T-helper 2 cell (primary cell): Measurements from ENCODE around the gene GAS6.
A peak's percentile ranks its signal among the peaks of the same experiment; 100 is the strongest.
"Not testable (repeated sequence)": the region's sequence is repeated elsewhere in the genome, so short reads cannot be mapped to it uniquely, and the experiment has no call there.

Source experiments
- DNase-seq, 5 experiments: peaks; one replicate each; pipeline versions ENCODE4 v3.0.0 to v3.0.0-alpha.2; 2012 to 2022
- total RNA-seq, 2 donors: gene quantifications; one replicate each; lab custom pipeline; 2026; lab: John Stamatoyannopoulos, UW

Gene GAS6
- 3.4 to 5.1 reads per million in 2 donors for total RNA-seq

GRCh38 chr13:113863524-113864272 lies at the start of gene GAS6:
TSS of gene GAS6 (minus strand) at chr13:113864076. CDS start at chr13:113863920, 156 bp downstream.
- DNase-seq, result peak in 1 of 5 experiments; percentile 12

GRCh38 chr13:113913408-113913807 lies 49.5 kb upstream of the GAS6 start:
- not testable (repeated sequence) for DNase-seq

GRCh38 chr13:113912596-113912995 lies 48.7 kb upstream of the GAS6 start:
- peak in 1 of 5 experiments; percentile 32 for DNase-seq

- DNase-seq, result no peak
These were observed 44.0 kb upstream of the GAS6 start for GRCh38 chr13:113907635-113908617.

- DNase-seq, result no peak
These were observed 42.7 kb upstream of the GAS6 start for GRCh38 chr13:113906571-113906970.

- no peak for DNase-seq
These were observed 42.1 kb upstream of the GAS6 start for GRCh38 chr13:113905942-113906341.

- no peak for DNase-seq
These were observed 41.1 kb upstream of the GAS6 start for GRCh38 chr13:113905018-113905417.

GRCh38 chr13:113904411-113904810 lies 40.5 kb upstream of the GAS6 start:
- DNase-seq, result peak in 1 of 5 experiments; percentile 41

- DNase-seq, result no peak
These were observed 40.0 kb upstream of the GAS6 start for GRCh38 chr13:113903912-113904311.

- no peak for DNase-seq
These were observed 39.3 kb upstream of the GAS6 start for GRCh38 chr13:113902986-113903775.

- no peak for DNase-seq
These were observed 38.6 kb upstream of the GAS6 start for GRCh38 chr13:113902481-113902880.

- no peak for DNase-seq
These were observed 37.8 kb upstream of the GAS6 start for GRCh38 chr13:113901642-113902041.

GRCh38 chr13:113901231-113901630 lies 37.4 kb upstream of the GAS6 start:
- DNase-seq, result no peak

GRCh38 chr13:113900646-113901045 lies 36.8 kb upstream of the GAS6 start:
- DNase-seq, result no peak

- no peak for DNase-seq
These were observed 34.5 kb upstream of the GAS6 start for GRCh38 chr13:113898391-113898790.

GRCh38 chr13:113897966-113898365 lies 34.1 kb upstream of the GAS6 start:
- no peak for DNase-seq

- no peak for DNase-seq
These were observed 33.3 kb upstream of the GAS6 start for GRCh38 chr13:113897161-113897560.

- DNase-seq, result no peak
These were observed 31.6 kb upstream of the GAS6 start for GRCh38 chr13:113895436-113895835.

GRCh38 chr13:113890774-113891480 lies 27.1 kb upstream of the GAS6 start:
- DNase-seq, result no peak

- DNase-seq, result no peak
These were observed 25.6 kb upstream of the GAS6 start for GRCh38 chr13:113889467-113889866.

GRCh38 chr13:113888701-113889330 lies 24.9 kb upstream of the GAS6 start:
- DNase-seq, result no peak
